RWPE2 (cell line): ENCODE results near the gene DCLK3.

Source experiments
- ATAC-seq: fragments of 200-7000 bp; cut with Tn5 transposase; 3 replicates; pipeline ENCODE4 v1.9.1; 2021; ENCODE audit warnings: low read depth
- DNase-seq: peaks from one replicate; pipeline ENCODE4 v3.0.0-alpha.2; 2020; ENCODE audit warnings: low spot score
- H3K27ac ChIP-seq: fragments of 450-650 bp; 2 replicates; pipeline ENCODE4 v1.5.1; 2017; ENCODE audit warnings: mild to moderate bottlenecking; ENCODE audit not compliant: poor library complexity, severe bottlenecking
- H3K27me3 ChIP-seq: fragments of 250-450 bp; sonication (Bioruptor Pico); 2 replicates; pipeline ENCODE4 v1.5.1; 2021; ENCODE audit warnings: mild to moderate bottlenecking, moderate library complexity; ENCODE audit not compliant: insufficient read depth, poor library complexity, severe bottlenecking
- H3K36me3 ChIP-seq: fragments of 250-450 bp; sonication (Bioruptor Pico); 2 replicates; pipeline ENCODE4 v1.5.1; 2020; ENCODE audit warnings: low read depth, mild to moderate bottlenecking, moderate library complexity
- H3K4me1 ChIP-seq: fragments of 250-450 bp; sonication (Bioruptor Pico); 2 replicates; pipeline ENCODE4 v1.5.1; 2021; ENCODE audit warnings: mild to moderate bottlenecking, moderate library complexity; ENCODE audit not compliant: insufficient read depth, poor library complexity, severe bottlenecking
- H3K4me3 ChIP-seq: fragments of 250-450 bp; sonication (Bioruptor Pico); 2 replicates; pipeline ENCODE4 v1.5.1; 2021; ENCODE audit warnings: mild to moderate bottlenecking, moderate library complexity; ENCODE audit not compliant: severe bottlenecking
- H3K9me3 ChIP-seq: fragments of 250-450 bp; sonication (Bioruptor Pico); 2 replicates; pipeline ENCODE4 v1.5.1; 2021; ENCODE audit warnings: mild to moderate bottlenecking, moderate library complexity; ENCODE audit not compliant: severe bottlenecking
- CTCF ChIP-seq: fragments of 450-650 bp; IDR thresholded peaks from one replicate; pipeline ENCODE4 v1.5.1; 2017; ENCODE audit warnings: mild to moderate bottlenecking, moderate library complexity; ENCODE audit not compliant: poor library complexity, severe bottlenecking

Gene DCLK3

GRCh38 chr3:36763850-36764703 lies at the start of gene DCLK3:
Gene DCLK3 (minus strand): TSS chr3:36764553. CDS start chr3:36764263, 290 bp downstream.
- no peak for TF ChIP-seq CTCF
- Histone ChIP-seq H3K27ac (no peak within 1 kb of the TSS), H3K4me3 (no peak within 1 kb of the TSS), H3K4me1 (no peaks in the 10 kb centered on the region), H3K9me3 (no peaks in the 10 kb centered on the region), H3K36me3 (no peaks in the 10 kb centered on the region), H3K27me3 (peaks cover 46% of the 10 kb centered on the region)
- ATAC-seq = no peak; the same call in 2 of the 3 replicates
- no peak for DNase-seq

- no peaks in the 10 kb centered on the region for H3K4me1 ChIP-seq
- no peak for TF ChIP-seq CTCF
- H3K9me3 ChIP-seq = no peaks in the 10 kb centered on the region
- H3K36me3 ChIP-seq = no peaks in the 10 kb centered on the region
- ATAC-seq = peak; percentile 90
- no peak overlapping the region for H3K4me3 ChIP-seq
- H3K27ac ChIP-seq = no peak overlapping the region
- no peaks in the 10 kb centered on the region for H3K27me3 ChIP-seq
- no peak for DNase-seq
Observed at GRCh38 chr3:36813305-36813704, 49.0 kb upstream of the DCLK3 start.

- Histone ChIP-seq H3K27ac (no peak overlapping the region), H3K9me3 (no peaks in the 10 kb centered on the region), H3K4me3 (no peak overlapping the region), H3K4me1 (no peaks in the 10 kb centered on the region), H3K36me3 (no peaks in the 10 kb centered on the region), H3K27me3 (no peaks in the 10 kb centered on the region)
- no peak for TF ChIP-seq CTCF
- ATAC-seq = no peak
- no peak for DNase-seq
Observed at GRCh38 chr3:36812240-36812639, 47.9 kb upstream of the DCLK3 start.

- Histone ChIP-seq H3K4me3 (no peak overlapping the region), H3K27ac (no peak overlapping the region), H3K36me3 (no peaks in the 10 kb centered on the region), H3K4me1 (no peaks in the 10 kb centered on the region), H3K9me3 (no peaks in the 10 kb centered on the region), H3K27me3 (no peaks in the 10 kb centered on the region)
- no peak for ATAC-seq
- TF ChIP-seq CTCF = no peak
- DNase-seq = no peak
Observed at GRCh38 chr3:36811768-36812167, 47.4 kb upstream of the DCLK3 start.

- no peaks in the 10 kb centered on the region for H3K27me3 ChIP-seq
- H3K36me3 ChIP-seq = no peaks in the 10 kb centered on the region
- no peak for TF ChIP-seq CTCF
- H3K4me1 ChIP-seq = no peaks in the 10 kb centered on the region
- H3K4me3 ChIP-seq = no peak overlapping the region
- no peak for ATAC-seq
- no peaks in the 10 kb centered on the region for H3K9me3 ChIP-seq
- DNase-seq = no peak
- H3K27ac ChIP-seq = no peak overlapping the region
Observed at GRCh38 chr3:36804295-36805055, 40.1 kb upstream of the DCLK3 start.
